Activated gamma-delta T cell (primary cell): ENCODE data around the gene SNAP91.
"Not testable (repeated sequence)": the region's sequence is repeated elsewhere in the genome, so short reads cannot be mapped to it uniquely, and the experiment has no call there.

ENCODE experiments used
- DNase-seq: peaks from one replicate; lab custom pipeline; 2025; lab: John Stamatoyannopoulos, UW

Gene SNAP91

DNA sequence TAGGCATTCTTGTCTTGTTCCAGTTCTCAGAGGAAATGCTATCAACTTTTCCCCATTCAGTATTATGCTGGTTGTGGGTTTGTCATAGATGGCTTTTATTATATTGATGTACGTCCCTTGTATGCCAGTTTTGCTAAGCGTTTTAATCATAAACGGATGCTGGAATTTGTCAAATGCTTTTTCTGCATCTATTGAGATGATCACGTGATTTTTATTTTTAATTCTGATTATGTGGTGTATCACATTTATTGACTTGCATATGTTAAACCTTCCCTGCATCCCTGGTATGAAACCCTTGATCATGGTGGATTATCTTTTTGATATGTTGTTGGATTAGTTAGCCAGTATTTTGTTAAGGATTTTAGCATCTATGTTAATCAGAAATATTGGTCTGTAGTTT is 79.0 kb downstream of the SNAP91 start:
- DNase-seq = not testable (repeated sequence)

DNA sequence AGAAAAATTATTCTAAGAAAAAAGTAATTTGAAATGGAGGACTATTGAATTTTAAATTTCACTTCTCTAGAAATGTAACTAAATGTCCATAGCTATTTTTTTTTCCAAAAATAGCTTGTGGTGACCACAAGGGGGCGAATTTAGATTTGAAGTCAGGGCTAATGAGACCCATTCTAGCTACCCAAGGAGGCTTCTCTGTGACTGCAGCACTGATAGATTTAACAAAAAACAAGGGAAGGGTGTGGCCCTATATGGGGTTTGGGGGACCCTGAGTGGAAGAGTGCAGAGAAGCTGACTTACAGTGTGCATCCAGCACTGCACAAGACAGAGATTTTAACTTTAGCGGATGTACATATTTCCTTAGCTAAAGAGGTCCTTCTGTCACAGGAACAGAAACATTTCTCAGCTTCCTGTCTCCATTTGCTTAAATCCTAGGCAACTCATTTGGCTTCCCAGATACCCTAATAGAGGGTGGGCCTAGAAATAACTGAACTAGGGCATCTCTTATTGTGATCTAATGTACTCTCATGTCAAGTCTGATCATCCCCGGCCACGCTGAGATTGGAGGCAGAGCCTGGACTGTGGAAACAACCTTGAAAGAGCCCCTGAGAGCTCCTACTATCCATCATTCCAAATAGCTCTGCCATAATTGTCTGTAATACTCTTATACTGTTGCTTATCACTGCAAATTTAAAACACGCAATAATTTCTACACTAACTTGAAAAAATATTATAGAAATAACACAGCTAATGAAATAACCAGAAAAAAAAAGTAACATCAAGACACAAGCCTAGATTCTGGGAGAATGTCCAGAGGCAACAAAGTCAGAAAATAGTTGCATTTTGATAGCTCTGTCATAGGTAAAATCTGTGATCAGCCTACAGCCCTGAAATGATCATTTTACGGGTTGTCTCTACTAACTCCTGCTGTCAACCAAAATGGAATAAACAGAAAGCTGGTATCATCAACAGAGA is 93.6 kb downstream of the SNAP91 start:
- DNase-seq = no peak

DNA sequence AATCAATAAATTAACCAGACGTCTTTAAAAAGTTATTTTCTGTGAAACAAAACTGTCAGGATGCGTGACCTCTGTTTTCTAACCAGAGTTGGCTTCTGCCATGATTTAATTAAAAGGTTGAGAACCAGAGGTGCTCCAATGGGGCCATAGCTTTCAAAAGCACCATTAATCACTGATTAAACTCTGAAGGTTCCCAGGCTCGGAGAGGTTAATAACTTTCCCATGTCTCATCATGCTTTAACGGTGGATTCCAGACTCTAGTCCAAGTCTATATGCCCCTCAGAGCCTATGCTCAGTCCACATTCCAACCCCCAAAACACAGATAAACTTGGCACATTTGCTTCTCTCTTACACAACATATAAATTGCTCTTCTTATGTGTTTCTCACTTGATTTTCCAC is 95.5 kb downstream of the SNAP91 start:
- no peak for DNase-seq

DNA sequence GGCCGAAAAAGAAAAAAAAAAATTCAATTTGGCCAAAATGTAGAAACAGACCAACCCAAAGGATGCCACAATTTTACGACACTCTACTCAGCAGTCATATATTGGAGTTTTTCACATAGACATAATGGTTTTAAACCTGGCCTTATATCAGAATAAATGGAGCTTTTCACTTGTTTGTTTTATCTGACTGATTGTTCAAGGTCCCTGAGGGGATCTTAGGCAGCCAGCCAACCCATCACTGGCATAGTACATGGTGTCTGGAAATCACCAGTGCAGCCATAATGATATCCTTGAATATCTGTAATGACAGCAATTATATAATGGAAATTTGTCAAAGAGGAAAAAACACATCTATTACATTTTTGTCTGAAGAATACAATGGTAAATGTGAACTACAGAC is 99.7 kb downstream of the SNAP91 start:
- no peak for DNase-seq

DNA sequence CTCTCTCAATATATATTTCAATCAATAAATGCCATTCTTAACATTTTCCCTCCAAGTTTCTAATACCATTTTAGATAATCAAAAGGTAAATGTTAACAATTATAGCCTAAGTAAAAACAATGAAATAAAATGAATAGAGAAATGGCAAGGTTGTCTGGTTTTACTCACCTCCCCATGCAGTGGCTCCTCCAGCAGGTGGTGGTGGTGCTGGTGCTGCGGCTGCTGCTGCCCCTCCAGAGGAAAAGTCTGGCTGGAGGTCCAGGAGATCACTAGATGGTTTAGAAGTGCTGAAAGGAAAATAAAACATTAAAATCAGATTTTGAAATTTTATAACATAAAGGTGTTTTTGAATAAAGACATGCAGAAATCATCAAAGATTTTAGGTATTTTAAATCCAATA is 103.4 kb downstream of the SNAP91 start:
- no peak for DNase-seq

DNA sequence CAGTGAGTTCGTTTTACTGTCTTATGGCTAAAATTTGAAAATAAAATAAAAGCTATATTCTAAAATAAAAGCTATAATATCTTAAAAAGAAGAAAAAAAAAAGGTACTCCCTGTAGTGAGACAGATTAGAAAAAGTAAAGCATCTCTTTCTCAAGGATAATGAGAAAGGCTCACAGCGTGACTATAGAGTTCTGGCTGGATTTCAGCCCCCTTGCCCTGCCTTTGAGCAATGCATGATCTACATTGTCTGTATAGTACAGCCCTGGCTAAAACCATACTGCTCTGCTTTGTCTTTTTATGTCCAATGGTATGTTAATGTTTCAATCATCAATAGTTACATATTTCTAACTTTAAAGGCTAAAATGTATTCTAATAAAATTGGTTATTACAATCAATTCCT is 105.3 kb downstream of the SNAP91 start:
- no peak for DNase-seq

DNA sequence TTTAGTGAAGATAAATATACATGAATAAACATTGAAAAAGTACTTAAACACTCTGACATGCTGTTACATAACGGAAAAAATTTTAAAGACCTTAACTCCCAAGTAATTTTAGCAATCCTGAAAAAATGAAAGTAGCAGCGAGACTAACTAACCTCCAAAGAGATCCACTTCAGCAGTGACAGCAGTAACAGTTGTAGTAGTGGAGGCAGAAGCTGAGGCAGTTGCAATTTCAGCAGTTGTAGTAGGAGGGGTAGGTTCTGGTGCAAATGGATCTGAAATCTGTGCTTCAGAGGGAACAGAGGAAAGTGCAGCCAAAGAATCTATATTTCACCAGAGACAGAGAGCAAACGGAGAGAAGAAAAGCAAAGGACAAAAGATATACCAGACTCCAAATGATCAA is 107.8 kb downstream of the SNAP91 start:
- DNase-seq = no peak

DNA sequence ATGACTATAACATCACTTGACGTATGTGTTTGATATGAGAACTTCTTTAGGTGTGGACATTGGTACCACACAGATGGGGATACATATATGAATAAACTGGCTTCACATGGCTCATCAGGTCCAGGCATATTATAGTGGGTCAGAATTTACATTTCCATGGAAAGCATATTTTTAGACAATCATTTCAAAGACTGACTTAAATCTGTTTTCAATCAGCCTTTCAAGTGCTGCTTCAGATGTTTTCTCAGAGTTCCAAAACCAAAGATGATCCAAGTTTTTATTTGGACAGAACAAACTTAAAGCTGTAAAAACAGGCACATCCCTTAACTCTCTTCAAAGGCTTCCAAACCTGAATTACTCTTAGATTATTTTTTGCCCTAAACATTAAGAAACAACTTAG is 108.4 kb downstream of the SNAP91 start:
- no peak for DNase-seq

DNA sequence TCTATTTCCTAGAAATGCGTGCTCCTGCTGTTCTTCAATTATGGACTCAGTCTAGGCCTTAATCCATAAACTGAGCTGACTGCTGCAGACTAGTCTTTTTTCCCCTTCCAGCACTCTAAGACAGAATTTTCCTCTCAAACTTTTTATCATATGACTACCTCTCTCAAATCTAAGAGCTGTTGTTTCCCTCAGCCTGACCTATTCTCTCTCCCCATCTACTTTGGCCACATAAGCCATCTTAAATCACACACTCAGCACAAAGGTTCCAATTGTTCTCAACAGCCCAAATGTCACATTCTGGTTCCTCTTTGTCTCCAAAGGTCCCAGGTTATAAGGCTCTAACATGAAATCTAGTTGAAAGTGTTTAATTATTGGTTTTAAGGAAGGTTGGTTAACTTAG is 111.4 kb downstream of the SNAP91 start:
- DNase-seq = no peak

DNA sequence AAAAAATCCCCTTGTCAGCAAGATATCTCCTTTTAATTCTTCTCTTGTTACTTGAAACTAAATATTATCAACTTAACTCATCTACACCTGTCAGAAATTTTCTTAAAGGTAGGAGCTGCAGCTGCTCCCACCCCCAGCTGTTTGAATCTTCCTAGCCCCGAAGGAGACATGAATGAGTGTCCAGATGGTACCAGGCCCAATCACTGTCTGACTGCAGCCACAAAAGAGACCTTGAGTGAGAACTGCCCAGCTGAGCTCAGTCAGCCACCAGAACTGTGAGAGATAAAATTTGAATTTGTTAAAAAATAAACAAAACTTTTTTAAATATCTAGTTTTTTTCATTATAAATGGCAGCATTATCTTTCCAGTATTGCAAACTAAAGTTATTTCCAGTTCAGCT is 111.8 kb downstream of the SNAP91 start:
- no peak for DNase-seq

DNA sequence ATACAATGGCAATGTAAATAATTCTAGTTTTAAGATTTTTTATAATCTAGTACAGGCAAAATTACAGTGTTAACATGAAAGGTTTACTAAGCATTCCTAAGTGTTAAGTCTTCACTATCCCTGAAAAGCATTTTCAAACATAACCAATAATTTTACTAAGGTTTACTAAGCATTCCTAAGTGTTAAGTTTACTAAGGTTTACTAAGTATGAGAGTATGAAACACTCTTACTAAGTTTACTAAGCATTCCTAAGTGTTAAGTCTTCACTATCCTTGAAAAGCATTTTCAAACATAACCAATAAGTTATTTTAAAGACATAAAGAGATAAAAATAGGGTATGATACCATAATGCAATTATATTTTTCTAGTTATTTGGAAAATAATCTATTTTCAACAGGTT is 114.0 kb downstream of the SNAP91 start:
- DNase-seq = no peak

DNA sequence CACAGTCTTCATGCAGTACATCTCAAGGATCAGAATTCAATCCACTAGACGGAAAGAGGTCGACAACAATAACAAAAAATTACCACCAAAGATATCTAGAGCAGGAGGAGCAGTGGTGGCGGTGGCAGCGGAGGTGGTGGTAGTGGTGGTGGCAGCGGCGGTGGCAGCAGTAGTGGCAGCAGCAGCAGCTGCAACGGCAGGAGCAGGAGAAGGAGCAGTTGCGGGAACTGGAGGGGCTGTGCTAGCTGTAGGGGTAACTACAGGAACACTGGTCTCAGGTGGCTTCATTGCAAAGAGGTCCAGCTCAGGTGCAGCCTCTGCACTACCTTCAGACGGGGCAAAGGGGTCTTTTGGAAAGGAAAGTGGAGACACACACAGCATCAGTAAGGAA is 115.5 kb downstream of the SNAP91 start:
- DNase-seq = no peak

DNA sequence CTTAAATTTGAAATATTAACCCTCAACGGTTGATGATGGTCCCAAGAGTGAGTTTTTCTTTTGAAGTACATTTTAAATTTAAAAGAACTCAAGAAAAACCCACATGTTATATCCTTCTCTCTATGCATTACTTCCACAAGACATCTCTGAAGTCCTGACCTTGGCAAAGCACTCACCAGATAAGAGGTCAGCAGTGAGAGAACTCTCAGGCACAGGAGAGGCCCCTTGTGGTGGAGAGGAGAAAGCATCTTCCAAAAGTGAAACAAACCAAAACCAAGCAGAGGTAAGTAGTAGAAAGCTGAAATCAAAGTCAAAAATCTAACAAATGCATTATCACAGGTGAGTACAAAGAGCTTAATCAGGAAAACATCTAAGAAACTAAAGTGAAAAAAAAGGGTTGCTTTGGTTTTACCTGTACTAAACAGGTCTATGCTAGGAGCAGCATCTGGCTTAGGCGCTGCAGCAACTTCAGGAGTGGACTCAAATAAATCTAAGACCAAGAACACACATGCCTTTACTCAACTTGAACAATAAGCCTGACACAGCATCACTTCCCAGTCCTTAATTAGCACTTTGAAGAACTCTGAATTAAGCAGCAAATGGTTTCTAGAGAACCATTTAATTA is 116.0 kb downstream of the SNAP91 start:
- no peak for DNase-seq

DNA sequence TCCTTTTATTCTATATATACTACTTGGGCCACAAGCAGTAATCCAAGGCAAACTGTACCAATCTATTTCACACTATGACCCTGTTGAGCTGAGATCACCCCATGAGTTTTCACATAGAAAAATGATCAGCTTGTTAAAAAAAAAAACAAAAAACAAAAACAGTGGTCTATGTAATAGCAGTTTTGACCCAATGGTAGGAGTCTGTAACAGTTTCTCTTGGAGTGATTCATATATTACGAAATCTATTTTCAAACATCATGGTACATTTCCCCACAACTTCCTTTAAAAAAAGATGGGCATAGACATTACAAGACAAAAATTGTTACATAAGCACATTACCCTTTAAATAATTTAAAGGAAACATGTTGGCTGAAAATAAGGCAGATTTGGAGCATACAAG is 118.5 kb downstream of the SNAP91 start:
- no peak for DNase-seq

DNA sequence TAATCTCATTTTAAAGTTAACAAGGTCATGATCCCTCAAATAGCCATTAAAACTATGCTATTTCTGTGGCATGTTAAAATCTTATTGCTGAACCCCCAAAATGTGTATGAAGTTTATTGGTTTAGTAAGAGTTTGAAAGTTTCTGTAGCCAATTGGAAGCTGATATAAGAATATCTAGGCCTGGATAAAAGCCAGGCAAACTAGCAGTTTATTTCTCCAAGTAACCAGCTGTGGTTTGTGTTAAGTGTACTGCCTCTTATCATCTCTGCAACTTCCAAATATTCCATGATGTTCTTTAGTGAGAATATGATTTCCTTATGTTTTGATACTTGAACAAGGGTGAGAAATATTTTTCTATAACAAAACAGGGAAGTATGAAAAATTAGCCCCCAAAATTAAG is 119.8 kb downstream of the SNAP91 start:
- DNase-seq = no peak

DNA sequence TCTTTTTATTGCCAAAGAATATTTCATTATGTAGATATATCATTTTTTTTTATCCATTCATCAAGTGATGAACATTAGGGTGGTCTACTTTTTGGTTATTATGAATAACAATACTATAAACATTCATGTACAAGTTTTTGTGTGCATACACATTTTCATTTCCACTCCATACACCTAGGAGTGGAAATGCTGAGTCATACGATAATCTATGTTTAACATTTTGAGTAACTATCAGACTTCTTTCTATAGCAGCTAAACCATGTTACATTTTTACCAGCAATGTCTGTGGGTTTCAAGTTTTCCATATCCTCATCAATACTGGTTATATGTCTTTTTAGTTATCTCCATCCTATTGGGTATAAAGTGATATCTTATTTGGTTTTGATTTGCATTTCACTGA is 130.8 kb downstream of the SNAP91 start:
- no peak for DNase-seq

DNA sequence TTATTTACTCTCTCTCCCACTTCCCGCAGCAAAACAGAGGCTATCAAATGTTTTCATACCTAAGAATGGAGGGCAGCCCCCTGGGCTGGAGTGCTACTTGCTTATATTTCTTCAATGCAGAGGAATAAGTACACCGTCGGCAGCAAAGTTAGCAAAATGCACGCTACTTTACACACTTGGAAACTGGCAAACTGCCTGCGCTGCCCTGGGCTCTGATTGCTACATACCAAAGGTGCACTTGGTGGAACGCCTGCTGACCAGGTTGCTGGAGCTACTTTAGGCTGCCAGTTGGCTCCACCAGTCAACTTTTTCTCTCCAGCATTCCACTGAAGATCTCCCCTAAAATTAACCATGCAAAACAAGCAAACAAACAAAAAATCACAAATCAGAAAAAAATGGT is 134.1 kb downstream of the SNAP91 start:
- no peak for DNase-seq

DNA sequence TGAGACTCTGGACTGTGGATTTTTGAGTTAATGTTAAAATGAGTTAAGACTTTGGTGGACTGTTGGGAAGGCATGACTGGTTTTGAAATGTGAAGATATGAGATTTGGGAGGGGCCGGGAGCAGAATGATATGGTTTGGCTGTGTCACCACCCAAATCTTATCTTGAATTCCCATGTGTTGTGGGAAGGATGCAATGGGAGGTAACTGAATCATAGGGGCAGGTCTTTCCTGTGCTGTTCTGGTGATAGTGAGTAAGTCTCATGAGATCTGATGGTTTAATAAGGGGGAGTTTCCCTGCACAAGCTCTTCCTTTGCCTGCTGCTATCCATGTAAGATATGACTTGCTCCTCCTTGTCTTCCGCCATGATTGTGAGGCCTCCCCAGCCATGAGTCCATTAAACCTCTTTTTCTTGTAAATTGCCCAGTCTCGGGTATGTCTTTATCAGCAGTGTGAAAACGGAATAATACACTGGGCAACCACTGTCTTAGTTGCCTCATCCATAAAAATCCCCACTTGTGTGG is 137.2 kb downstream of the SNAP91 start:
- DNase-seq = not testable (repeated sequence)

DNA sequence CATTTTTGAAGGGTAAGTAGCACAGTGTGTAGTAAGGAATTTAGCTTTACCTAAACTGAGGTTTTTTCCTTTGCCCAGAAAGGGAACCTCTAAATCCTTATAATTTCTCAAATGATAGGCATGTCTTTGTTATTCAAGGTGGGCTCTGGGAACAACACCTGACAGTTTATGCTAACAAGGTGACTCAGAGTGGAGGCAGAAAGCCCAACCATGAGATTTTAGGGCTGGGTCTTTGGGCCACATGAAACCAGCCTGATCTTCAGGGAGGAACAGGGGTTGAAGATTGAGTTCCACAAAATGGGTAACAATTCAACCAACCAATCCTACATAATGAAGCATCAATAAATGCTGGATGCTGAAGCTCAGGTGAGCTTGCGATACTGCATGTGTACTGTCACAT is 149.9 kb downstream of the SNAP91 start:
- DNase-seq = no peak

DNA sequence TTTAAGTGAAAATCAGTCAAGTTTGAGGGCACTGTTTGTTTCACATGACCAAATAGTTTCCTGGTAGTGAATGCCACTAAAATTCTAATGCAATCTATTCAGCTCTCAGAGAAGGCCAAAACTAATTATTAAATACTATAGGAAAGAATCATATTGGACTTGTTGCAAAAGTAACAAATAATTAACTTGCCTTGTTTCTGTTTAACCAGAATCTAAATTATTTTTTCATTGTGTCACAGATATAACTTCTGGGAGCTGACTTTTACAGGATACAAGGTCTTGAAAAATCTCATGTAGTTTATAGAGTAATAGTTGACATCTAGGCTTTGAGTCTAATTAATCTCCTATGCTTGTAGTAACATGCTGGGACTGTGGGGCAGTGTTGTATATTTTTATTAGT is 152.0 kb downstream of the SNAP91 start:
- no peak for DNase-seq

DNA sequence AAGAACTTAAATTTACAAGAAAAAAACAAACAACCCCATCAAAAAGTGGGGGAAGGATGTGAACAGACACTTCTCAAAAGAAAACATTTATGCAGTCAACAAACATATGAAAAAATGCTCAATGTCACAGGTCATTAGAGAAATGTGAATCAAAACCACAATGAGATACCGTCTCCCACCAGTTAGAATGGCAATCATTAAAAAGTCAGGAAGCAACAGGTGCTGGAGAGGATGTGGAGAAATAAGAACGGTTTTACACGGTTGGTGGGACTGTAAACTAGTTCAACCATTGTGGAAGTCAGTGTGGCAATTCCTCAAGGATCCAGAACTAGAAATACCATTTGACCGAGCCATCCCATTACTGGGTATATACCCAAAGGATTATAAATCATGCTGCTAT is 157.2 kb downstream of the SNAP91 start:
- not testable (repeated sequence) for DNase-seq

DNA sequence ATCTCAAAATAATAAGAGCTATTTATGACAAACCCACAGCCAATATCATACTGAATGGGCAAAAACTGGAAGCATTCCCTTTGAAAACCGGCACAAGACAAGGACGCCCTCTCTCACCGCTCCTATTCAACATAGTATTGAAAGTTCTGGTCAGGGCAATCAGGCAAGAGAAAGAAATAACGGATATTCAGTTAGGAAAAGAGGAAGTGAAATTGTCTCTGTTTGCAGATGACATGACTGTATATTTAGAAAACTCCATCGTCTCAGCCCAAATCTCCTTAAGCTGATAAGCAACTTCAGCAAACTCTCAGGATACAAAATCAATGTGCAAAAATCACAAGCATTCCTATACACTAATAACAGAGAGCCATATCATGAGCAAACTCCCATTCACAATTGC is 158.4 kb downstream of the SNAP91 start:
- DNase-seq = not testable (repeated sequence)

DNA sequence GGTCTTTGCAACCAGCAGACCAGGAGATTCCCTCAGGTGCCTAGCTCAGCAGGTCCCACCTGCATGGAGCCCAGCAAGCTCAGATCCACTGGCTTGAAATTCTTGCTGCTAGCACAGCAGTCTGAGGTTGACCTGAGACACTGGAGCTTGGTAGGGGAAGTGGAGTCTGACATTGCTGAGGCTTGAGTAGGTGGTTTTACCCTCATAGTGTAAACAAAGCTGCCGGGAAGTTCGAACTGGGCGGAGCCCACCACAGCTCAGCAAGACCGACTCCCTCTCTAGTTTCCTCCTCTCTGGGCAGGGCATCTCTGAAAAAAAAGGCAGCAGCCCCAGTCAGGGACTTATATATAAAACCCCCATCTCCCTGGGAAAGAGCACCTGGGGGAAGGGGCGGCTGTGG is 162.3 kb downstream of the SNAP91 start:
- no peak for DNase-seq
